NCI-H1092 (cell line): Measurements from ENCODE around the gene TMUB1.
A peak's percentile ranks its signal among the peaks of the same experiment; 100 is the strongest.

Experiments
- DNase-seq: peaks from one replicate; lab custom pipeline; 2025; lab: John Stamatoyannopoulos, UW

Gene TMUB1

GRCh38 chr7:151103973-151104372 is 20.7 kb upstream of the TMUB1 start:
- DNase-seq, result no peak

GRCh38 chr7:151102991-151103390 is 19.7 kb upstream of the TMUB1 start:
- DNase-seq, result no peak

- no peak for DNase-seq
These were observed 18.5 kb upstream of the TMUB1 start for GRCh38 chr7:151101621-151102396.

- no peak for DNase-seq
These were observed 17.6 kb upstream of the TMUB1 start for GRCh38 chr7:151100921-151101320.

GRCh38 chr7:151099486-151100211 is 16.4 kb upstream of the TMUB1 start:
- no peak for DNase-seq

GRCh38 chr7:151095828-151096475 is 12.7 kb upstream of the TMUB1 start:
- no peak for DNase-seq

- DNase-seq, result no peak
These were observed 12.0 kb upstream of the TMUB1 start for GRCh38 chr7:151095123-151095797.

GRCh38 chr7:151094675-151095074 is 11.4 kb upstream of the TMUB1 start:
- DNase-seq, result no peak

- no peak for DNase-seq
These were observed 10.5 kb upstream of the TMUB1 start for GRCh38 chr7:151093748-151094147.

GRCh38 chr7:151091988-151092387 is 8.7 kb upstream of the TMUB1 start:
- no peak for DNase-seq

- DNase-seq, result no peak
These were observed 8.1 kb upstream of the TMUB1 start for GRCh38 chr7:151091431-151091830.

GRCh38 chr7:151091003-151091402 is 7.7 kb upstream of the TMUB1 start:
- DNase-seq, result no peak

- no peak for DNase-seq
These were observed 6.8 kb upstream of the TMUB1 start for GRCh38 chr7:151089893-151090730.

GRCh38 chr7:151088856-151089699 is 5.8 kb upstream of the TMUB1 start:
- DNase-seq, result no peak

GRCh38 chr7:151088019-151088855 is 4.9 kb upstream of the TMUB1 start:
- DNase-seq, result no peak

GRCh38 chr7:151087245-151088018 is 4.1 kb upstream of the TMUB1 start:
- peak; percentile 39 for DNase-seq

- no peak for DNase-seq
These were observed 3.5 kb upstream of the TMUB1 start for GRCh38 chr7:151086802-151087244.

- peak; percentile 77 for DNase-seq
These were observed 2.7 kb upstream of the TMUB1 start, which contains the start of gene AGAP3 for GRCh38 chr7:151085691-151086620. TSS of gene AGAP3 (plus strand) at chr7:151086475. CDS start at chr7:151086742, 267 bp downstream.
